Left ventricle myocardium superior (tissue), 1 donor: ENCODE results near the gene NBAS. TPM values are rescaled to one million over a fixed set of nuclear protein-coding genes. Genes with fewer than 3 reads are reported as not detected.

Experiments
- ATAC-seq: fragments of 200-7000 bp; cut with Tn5 transposase; one replicate; pipeline ENCODE4 v1.9.1; 2020; ENCODE audit warnings: mild to moderate bottlenecking, moderate library complexity
- DNase-seq: peaks from one replicate; pipeline ENCODE4 v3.0.0-alpha.2; 2020
- intact Hi-C: fragments of 100-400 bp; cut with micrococcal nuclease; formaldehyde crosslinking; loops from one replicate; pipeline ENCODE4 v1.11.0; 2022
- total RNA-seq: library from RNA; stranded (reverse); fragmentation: NEBNext Ultra II Directional; extraction: Animal tissue kit (Norgen Biotek cat#: 25700); gene quantifications from one replicate; pipeline ENCODE4 v1.2.1, GENCODE V29; 2021
- donor health status: DM: no; HTN: yes; CAD: no; lungs with severe emphysema.

Gene NBAS
- total RNA-seq, 1 donor from 2014 or later = 64.4 TPM

- DNase-seq (no peak), ATAC-seq (peak; percentile 15)
- intact Hi-C loops = no loop called here
Measured at GRCh38 chr2:15300624-15301573, 260.2 kb downstream of the NBAS start.

DNA sequence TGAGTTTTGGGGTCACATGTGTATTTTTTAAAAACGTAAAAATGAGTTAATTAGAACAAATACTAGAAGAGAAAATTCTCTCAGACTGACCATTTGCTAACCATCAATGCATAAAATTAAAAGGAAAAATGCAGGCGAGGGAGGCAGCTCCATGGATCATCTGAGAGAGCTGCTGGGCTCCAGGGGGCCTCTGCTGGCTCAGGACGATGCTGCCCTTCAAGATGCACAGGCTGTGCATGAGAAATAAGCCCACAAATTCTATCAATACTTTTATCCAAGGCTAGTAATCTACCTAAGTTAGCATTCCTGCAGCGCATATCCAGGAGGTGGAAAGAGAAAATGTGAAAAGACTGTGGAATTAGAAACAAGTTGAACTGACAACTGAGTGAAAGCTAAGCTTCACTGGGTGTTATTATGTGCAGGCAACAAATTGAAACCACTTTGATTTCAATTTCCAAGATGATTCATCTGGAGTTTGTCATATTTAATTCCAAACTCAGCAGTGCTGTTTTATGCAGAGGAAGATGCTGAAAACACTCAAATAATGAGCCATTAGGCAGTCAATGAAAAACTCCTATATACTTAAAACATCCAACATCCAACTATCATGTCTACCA lies 261.1 kb downstream of the NBAS start:
- intact Hi-C loops = no loop called here
- ATAC-seq (no peak), DNase-seq (no peak)

GRCh38 chr2:15298770-15299169 lies 262.4 kb downstream of the NBAS start:
- intact Hi-C loops = no loop called here
- ATAC-seq = peak; percentile 76
- DNase-seq = peak; percentile 42

- intact Hi-C loops = no loop called here
- DNase-seq (no peak), ATAC-seq (no peak)
Measured at GRCh38 chr2:15293262-15293937, 267.7 kb downstream of the NBAS start.

DNA sequence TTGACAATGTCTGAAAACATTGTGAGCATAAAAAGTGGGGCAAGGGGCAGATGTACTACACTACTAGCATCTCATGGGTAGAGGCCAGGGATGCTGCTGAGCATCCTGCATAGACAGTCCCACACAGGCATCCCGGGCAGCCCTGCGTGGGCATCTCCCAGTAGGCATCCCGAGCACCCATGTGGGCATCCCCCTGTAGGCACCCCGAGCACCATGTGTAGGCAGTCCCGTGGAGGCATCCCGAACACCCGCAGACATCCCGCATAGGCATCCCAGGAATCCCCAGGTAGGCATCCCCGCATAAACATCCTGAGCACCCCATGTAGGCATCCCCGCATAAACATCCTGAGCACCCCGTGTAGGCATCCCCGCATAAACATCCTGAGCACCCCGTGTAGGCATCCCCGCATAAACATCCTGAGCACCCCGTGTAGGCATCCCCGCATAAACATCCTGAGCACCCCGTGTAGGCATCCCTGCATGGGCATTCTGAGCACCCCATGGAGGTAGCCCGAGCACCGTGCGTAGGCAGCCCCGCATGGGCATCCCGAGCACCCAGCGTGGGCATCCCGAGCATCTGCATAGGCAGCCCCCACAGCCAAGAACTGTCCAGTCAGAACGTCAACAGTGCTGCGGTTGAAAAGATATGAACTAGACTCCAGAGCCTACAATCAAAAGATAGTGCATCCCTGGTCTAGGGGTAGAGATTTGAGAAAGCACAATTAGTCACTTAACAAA lies 273.5 kb downstream of the NBAS start:
- intact Hi-C loops = no loop called here
- ATAC-seq (no peak), DNase-seq (no peak)

GRCh38 chr2:15284614-15285013 lies 276.5 kb downstream of the NBAS start:
- no peak for DNase-seq
- intact Hi-C loops = no loop called here
- no peak for ATAC-seq

GRCh38 chr2:15281681-15282080 lies 279.5 kb downstream of the NBAS start:
- intact Hi-C loops = no loop called here
- ATAC-seq = no peak

GRCh38 chr2:15279201-15279876 lies 281.8 kb downstream of the NBAS start:
- ATAC-seq (no peak), DNase-seq (no peak)
- intact Hi-C loops = no loop called here

More at GRCh38 chr2:15281681-15282080, 279.5 kb downstream of the NBAS start:
- DNase-seq = no peak

GRCh38 chr2:15278296-15278695 lies 282.8 kb downstream of the NBAS start:
- DNase-seq (no peak), ATAC-seq (no peak)
- intact Hi-C loops = no loop called here

- intact Hi-C loops = no loop called here
- ATAC-seq (no peak), DNase-seq (no peak)
Measured at GRCh38 chr2:15275346-15275745, 285.8 kb downstream of the NBAS start.

GRCh38 chr2:15273452-15273851 lies 287.7 kb downstream of the NBAS start:
- intact Hi-C loops = no loop called here
- no peak for ATAC-seq

DNA sequence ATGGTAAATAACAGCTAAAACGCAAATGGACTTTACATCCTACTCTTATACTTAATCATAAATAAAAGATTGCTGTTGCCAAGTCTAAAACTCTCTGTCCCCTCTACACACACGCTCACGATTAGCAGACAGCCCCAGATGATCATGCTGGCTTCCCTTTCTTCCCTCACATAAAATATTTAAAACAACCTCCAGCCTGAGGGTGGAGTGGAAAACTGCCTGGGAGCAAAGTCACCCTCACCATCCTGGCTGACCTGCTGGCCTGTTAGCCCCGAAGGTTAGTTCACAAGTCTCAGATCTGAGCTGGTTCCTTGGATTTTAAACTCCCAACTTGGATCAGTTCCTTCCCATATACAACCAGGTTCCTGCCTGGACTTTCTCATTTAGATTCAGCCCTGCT lies 288.2 kb downstream of the NBAS start:
- no peak for ATAC-seq
- no peak for DNase-seq
- intact Hi-C loops = no loop called here

More at GRCh38 chr2:15273452-15273851, 287.7 kb downstream of the NBAS start:
- DNase-seq = no peak

- intact Hi-C loops = no loop called here
- DNase-seq (no peak), ATAC-seq (no peak)
Measured at GRCh38 chr2:15271941-15272542, 289.1 kb downstream of the NBAS start.

GRCh38 chr2:15271276-15271675 lies 289.9 kb downstream of the NBAS start:
- DNase-seq = no peak

GRCh38 chr2:15269043-15269442 lies 292.1 kb downstream of the NBAS start:
- ATAC-seq = no peak
- intact Hi-C loops = no loop called here
- no peak for DNase-seq

More at GRCh38 chr2:15271276-15271675, 289.9 kb downstream of the NBAS start:
- no peak for ATAC-seq
- intact Hi-C loops = no loop called here

DNA sequence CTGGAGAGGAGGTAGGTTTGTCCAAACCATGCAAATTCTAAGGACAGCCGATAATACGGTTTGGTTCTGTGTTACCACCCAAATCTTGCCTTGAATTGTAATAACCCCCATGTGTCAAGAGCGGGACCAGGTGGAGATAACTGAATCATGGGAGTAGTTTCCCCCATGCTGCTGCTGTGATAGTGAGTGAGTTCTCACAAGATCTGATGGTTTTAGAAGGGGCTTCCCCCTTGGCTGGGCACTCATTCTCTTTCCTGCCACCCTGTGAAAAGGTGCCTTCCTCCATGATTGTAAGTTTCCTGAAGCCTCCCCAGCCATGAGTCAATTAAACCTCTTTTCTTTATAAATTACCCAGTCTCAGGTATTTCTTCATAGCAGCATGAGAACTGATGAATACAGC lies 295.2 kb downstream of the NBAS start:
- intact Hi-C loops = no loop called here
- DNase-seq = no peak
- ATAC-seq = no peak

GRCh38 chr2:15263976-15264685 lies 297.0 kb downstream of the NBAS start:
- DNase-seq (no peak), ATAC-seq (peak; percentile 23)
- intact Hi-C loops = no loop called here

GRCh38 chr2:15262792-15263191 lies 298.3 kb downstream of the NBAS start:
- intact Hi-C loops = no loop called here
- DNase-seq (no peak), ATAC-seq (no peak)
